HG03103 (cell line): ENCODE results near the gene ABCC9.
"Not testable (repeated sequence)": the region's sequence is repeated elsewhere in the genome, so short reads cannot be mapped to it uniquely, and the experiment has no call there.

ENCODE experiments used
- ATAC-seq: cut with Tn5 transposase; IDR thresholded peaks from one replicate; pipeline ENCODE4 v1.9.1; 2021; ENCODE audit warnings: low read depth; ENCODE audit not compliant: unreplicated experiment

Gene ABCC9

GRCh38 chr12:21782723-21783122 is 158.5 kb downstream of the ABCC9 start:
- not testable (repeated sequence) for ATAC-seq

GRCh38 chr12:21780786-21781185 is 160.4 kb downstream of the ABCC9 start:
- no peak for ATAC-seq

DNA sequence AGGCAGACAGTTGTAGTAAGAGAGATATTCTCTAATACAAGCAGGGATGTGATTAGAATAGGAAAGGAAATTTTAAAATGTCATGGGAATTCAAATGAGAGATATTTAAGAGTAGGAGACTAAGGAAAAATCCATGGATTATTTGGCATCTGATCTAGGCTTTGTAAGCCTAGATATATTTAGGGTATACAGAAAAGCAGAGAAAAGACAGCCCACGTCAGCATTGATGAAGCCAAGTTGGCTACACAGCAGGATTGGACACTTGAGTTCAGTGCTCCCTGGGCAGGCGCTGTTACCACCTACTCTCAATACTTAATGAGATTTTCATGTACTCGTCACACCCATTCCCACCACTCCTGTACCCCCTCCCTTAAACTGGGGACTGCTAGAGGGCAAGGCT is 165.1 kb downstream of the ABCC9 start:
- ATAC-seq = no peak

- ATAC-seq = no peak
Measured at GRCh38 chr12:21775133-21775820, 165.9 kb downstream of the ABCC9 start.

- ATAC-seq = no peak
Measured at GRCh38 chr12:21774358-21775132, 166.7 kb downstream of the ABCC9 start, which contains the start of gene KCNJ8. Gene KCNJ8 (minus strand): TSS chr12:21774706. CDS start chr12:21773616, 1,090 bp downstream.

- ATAC-seq = no peak
Measured at GRCh38 chr12:21773806-21774205, 167.4 kb downstream of the ABCC9 start.

GRCh38 chr12:21773263-21773741 is 167.9 kb downstream of the ABCC9 start:
- ATAC-seq = no peak

GRCh38 chr12:21771311-21771710 is 169.9 kb downstream of the ABCC9 start:
- no peak for ATAC-seq

DNA sequence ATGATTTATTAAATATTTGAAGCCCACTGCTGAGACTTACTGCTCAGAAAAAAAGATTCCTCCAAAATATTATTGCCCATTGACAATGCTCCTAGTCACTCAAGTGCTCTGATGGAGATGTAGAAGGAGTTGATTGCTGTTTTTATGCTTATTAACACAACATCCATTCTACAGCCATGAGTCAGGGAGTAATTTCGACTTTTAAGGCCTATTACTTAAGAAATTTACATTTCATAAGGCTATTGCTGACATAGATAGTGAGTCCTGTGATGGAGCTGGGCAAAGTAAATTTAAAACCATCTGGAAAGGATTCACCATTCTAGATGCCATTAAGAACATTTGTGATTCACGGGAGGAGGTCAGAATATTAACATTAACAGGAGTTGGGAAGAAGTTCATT is 171.9 kb downstream of the ABCC9 start:
- no peak for ATAC-seq

DNA sequence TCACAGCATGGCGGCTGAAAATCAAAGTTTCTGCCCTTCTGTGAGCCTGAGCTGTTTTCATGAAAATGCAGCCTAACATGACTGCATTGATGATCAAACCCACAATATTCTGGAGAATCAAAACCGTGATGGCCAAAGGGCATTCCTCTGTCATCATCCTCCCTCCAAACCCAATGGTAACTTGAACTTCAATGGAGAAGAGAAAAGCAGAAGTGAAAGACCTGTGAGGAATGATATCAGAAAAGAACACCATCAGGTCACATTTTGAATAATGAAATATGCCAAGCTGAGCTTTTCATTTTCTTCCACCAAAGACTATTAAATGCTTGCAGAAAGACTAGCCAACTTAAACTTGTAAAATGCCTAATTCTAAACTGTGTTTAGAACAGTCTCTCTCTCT is 174.8 kb downstream of the ABCC9 start:
- no peak for ATAC-seq

DNA sequence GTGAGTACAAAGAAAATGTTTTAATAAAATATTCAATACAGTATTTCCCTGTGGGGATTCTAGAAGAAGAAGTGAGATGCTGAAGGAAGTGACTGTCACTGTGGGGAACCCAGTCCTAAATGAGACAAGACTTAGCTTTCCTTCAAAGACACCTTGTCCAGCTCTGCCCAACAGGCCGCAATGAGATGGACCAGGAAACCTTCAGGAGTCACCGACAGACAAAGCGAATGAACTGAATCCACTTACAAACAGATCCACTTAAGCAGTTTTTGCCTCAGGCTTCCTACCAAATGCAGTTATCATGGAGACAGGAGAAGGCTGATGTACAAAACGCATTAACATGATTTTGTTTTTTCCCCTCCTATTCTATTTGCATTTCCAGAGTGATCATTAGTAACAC is 176.3 kb downstream of the ABCC9 start:
- ATAC-seq = no peak

DNA sequence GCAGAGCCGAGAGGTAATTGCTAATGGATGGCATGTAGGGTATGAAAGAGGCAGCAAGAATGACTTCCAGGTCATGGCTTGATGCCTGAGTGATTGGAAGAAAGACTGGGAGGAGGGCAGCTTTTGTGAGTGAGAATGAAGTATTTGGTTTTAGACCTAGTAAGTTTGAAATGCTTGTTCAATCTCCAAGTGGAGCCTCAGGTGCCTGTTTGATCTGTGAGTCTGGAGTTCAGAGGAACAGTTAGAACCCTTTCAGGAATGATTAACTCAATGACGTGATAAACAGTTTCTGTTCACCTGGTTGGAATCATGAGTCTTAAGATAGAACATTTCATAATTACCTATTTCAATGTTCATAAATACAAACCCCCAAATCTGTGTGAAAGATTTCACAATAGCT is 177.2 kb downstream of the ABCC9 start:
- ATAC-seq = no peak

- ATAC-seq = no peak
Measured at GRCh38 chr12:21763531-21763930, 177.7 kb downstream of the ABCC9 start.

DNA sequence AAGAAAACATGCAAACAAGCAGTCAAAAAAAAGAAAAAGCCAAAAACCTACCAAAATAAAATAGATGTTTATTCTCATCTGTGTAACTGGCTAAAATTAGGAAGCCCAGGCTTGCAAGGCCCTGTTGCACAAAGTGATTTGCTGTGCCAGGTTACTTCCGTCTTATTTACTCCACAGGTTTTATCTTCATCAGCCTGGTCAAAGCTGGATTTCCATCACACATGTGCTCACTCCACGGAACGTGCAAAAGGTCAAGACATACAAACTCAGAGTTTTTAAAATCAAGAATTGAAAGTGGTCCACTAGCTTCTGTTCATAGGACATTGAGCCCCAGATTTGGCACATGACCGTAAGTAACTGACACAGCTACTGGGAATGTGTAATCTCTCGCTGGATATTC is 181.5 kb downstream of the ABCC9 start:
- no peak for ATAC-seq

GRCh38 chr12:21757735-21758134 is 183.5 kb downstream of the ABCC9 start:
- no peak for ATAC-seq

- no peak for ATAC-seq
Measured at GRCh38 chr12:21756699-21757098, 184.5 kb downstream of the ABCC9 start.

- ATAC-seq = no peak
Measured at GRCh38 chr12:21751517-21751916, 189.7 kb downstream of the ABCC9 start.
